Measurements from ENCODE around the gene GOSR2.

DNA sequence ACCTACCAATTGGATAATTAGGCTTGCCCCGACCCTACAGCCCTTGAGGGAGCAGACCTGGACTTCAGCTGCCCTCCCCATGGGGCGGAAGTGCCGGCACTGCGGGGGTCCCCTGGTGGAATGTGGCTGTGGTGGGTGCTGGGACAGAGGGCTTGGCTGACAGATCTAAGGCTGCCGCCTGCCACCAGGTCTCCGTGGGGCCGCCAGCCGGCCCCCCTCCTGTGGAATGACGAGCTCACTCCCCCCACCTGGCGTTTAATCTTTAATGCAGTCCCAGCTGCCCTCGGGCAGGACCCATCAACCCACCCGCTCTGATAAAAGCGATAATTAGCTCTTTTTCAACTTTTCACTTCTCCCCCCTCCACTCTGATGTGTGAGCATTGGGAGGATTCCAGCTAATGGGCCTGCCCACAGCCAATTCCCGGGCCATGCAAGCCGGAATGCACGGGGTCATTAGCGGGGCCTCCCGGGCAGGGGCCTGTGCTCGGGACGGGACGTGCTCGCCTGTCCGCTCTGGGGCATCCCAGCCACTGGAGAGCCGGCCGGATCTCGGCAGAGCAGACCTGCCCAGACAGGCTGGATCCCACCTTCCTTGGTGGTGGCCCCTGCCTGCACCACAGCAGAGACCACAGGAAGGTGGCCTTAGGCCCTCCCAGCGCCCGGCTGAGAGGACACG lies 28.3 kb upstream of the GOSR2 start:
- TF ChIP-seq CTCF (IDR thresholded peaks at IDR 0.05) (no peak), ZFX (IDR thresholded peaks at IDR 0.05; ENCODE audit: borderline replicate concordance) (no peak)

Data from 22Rv1 (cell line).